EL (cell line): Measurements from ENCODE around the gene FCHO2.

Source experiments
- DNase-seq: peaks from one replicate; pipeline ENCODE4 v3.0.0-alpha.2; 2016

Gene FCHO2

DNA sequence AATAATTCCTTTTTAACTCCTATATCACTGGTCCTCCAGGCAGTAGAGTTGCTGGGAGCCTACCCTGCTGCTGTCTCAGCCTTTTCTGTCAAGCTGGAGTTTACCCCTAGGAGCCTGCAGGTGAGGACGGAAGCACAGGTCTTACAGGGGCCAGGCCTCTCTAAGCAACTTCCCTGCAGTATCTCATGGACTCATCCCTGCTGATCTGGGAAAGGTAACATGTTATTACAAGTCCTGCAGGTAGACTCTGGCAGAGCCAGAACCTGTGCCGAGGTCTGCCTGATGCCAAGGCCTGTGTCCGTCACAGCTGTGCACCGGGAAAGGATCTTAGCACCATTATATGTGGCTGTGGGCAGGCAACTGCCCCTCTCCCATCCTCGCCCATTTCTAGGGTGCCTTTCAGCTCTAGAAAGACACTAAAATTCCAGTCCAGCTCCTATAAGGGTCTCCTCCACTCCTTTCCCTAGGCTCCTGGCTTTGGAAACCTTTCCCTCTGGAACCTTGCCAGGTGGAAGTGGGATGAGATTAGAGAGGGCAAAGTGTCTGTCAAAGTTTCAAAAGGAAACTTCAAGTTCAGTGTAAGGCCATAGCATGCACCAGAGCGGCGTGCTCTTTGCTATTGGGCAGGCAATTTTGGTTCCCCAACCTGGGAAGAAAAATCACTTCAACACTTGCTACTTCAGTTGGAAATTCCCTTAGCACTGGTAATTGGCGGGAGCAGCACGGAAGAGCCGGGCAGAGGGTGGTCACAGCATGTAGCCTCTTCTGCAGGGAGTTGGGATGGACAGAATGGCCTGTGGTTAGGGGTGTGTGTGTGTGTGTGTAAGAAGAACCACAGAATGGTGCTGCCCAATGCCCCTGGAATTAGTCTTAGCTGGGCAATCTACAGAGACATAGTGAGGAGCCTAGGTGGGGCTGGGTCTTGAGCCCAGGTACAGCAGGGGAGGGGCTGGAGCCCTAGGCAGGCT is 182.0 kb downstream of the FCHO2 start:
- DNase-seq: no peak

- DNase-seq: no peak
These were observed 183.6 kb downstream of the FCHO2 start for GRCh38 chr5:73139485-73139884.
